GM19397 (cell line): ENCODE data around the gene XXYLT1.
"Not testable (repeated sequence)": the region's sequence is repeated elsewhere in the genome, so short reads cannot be mapped to it uniquely, and the experiment has no call there.

Experiments used
- ATAC-seq: cut with Tn5 transposase; IDR thresholded peaks from one replicate; pipeline ENCODE4 v1.9.1; 2021; ENCODE audit warnings: mild to moderate bottlenecking, moderate library complexity; ENCODE audit not compliant: unreplicated experiment

XXYLT1 gene

DNA sequence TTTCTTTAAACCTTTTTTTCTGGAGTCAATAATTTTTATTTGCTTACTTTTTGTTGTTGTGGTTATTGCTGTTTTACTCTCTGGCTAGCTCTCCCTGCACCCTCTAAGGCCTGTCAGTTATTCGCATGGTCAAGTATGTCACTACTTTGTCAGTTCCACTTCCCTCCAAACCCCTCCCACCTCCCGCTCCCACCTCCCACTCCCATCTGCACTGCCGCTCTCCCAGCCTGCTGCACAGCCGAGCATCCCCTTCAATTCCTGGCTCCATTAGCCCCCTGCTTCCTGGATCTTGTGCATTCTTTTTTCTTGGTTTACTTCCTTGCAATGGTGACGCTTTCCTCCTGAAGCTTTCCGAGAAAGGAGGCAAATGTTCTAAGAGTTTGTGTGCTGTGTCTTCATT lies 218.0 kb downstream of the XXYLT1 start:
- no peak for ATAC-seq

DNA sequence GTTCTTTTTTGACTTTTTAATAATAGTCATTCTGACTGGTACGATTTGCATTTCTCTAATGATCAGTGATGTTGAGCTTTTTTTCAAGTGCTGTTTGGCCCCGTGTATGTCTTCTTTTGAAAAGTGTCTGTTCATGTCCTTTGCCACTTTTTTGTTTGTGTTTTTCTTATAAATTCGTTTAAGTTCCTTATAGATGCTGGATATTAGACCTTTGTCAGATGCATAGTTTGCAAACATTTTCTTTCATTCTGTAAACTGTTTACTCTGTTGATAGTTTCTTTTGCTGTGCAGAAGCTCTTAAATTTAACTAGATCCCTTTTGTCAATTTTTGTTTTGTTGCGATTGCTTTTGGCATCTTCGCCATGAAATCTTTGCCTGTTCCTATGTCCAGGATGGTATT lies 220.7 kb downstream of the XXYLT1 start:
- ATAC-seq = not testable (repeated sequence)

DNA sequence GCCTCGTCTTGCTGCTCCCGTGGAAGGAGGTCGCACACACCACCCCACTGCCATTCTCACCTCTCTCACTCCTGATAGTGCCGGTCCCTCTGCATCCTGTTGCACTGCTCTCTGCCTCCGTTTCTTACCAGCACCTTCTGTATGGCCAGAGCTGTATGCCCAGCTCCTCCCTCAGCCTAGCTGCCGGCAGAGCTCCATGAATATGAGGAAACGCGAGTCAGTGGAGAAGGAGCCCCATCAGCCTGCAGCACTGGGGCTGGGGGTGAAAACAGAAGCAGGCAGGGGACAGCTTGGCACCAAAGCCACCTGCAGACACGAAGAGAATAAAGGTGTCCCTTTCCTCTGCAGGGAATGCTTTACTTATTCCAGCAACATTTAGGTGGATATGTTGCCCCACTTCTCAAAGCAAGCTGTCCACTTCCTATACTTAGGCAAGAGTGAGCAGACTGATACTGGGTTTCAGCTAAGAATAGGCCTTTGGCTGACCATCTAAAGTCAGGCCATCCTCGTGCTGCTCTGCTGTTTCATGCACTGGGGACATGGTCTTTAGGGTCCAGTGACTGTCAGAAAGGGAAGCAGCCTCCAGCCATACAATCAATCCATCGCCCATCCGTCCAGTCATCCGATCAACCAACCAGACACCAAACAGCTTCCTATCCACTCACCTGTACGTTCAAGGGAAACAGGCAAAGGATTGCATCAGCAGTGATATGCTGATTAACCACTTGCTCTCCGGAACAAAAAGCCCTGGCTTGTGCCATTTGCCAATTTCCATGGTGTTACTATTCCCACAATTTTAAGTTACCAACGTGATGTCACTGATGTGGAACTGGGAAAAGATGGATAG lies 222.7 kb downstream of the XXYLT1 start:
- ATAC-seq = no peak

DNA sequence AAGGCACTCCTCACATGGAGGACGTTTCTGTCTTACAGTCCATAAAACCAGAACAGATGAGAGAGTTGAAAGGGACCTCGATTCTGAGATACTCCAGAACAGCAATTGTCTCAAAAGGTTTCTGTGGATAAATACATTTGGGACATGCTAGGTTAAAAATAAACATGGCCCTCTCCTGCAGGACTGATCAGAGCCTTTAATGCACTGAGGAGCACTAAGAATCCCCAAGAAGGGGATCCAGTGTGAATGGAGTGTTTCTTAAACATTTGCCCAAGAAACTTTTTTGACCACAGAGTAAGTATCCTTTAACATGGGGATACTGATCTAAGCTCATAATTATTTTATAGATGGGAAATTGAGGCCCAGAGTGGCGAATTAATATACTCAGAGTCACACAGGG lies 223.4 kb downstream of the XXYLT1 start:
- no peak for ATAC-seq

DNA sequence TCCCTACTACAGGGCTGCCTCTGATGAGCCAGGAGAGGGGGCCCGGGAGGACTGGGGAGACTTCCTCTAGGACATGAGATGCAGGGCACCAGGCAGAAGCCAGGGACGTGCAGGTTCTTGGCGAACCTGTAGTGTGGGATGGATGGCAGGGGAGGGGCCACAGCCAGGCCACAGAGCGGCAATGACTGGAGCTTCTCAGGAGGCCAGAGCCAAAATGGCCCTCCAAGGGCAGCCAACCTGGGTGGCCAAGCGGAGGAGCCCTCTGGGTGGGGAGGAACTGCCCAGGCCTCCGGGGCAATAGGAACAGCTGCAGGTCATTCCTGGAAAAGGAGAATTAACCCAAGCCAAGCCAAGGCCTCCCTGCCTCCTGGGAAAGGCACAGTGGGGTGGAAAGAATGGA lies 224.5 kb downstream of the XXYLT1 start:
- ATAC-seq = no peak

DNA sequence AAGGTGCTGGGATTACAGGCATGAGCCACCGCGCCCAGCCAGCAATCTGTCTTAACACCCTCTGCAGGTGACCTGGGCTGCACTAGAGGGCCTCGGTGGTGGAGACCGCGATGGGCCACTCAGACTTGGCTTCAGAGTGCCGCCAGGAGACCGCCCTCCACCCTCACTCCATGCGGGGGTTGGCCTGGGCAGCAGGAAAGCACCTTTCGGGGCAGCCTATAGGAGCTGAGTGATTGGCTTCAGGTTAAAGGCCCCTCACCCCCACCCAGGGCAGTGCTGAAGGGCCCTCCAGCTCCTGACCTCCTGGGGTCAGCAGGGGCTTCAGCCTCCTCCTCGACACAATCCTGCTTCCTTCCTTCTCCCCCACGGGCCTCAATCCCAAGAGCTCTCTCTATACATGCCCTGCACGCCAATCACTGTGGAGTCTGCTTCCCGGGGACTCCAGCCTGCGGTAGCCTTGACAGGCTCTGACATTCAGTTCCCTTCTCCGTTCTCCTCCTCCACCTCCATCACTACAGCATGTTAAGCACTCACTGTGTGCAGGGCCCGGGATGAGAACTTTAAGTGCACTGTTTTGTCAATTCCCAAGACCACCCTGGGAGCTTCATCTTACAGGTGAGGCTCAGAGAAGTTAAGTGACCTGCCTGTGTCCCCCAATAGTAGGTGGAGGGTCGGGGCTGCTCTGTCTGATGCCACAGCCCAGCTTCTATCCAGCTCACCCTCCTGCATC lies 225.3 kb downstream of the XXYLT1 start:
- no peak for ATAC-seq

DNA sequence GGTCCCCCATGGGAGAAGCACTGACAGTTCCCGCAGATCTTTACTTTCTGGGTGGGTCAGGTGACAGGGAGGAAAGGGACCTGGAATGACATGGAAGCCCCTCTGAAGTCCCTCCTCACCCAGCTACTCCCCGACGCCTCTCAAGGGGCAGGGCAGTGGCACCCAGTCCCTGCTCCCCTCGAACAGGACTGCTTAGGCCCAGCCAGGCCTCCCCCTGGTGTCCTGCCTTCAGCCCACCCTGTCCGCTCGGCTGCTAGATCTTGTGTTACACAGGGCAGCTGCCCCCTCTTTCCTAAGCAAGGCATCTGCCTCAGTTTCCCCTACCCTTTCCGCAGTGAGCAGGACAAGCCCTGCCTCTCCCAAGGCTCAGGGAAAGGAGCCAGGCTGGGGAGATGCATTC lies 226.5 kb downstream of the XXYLT1 start:
- ATAC-seq = no peak

DNA sequence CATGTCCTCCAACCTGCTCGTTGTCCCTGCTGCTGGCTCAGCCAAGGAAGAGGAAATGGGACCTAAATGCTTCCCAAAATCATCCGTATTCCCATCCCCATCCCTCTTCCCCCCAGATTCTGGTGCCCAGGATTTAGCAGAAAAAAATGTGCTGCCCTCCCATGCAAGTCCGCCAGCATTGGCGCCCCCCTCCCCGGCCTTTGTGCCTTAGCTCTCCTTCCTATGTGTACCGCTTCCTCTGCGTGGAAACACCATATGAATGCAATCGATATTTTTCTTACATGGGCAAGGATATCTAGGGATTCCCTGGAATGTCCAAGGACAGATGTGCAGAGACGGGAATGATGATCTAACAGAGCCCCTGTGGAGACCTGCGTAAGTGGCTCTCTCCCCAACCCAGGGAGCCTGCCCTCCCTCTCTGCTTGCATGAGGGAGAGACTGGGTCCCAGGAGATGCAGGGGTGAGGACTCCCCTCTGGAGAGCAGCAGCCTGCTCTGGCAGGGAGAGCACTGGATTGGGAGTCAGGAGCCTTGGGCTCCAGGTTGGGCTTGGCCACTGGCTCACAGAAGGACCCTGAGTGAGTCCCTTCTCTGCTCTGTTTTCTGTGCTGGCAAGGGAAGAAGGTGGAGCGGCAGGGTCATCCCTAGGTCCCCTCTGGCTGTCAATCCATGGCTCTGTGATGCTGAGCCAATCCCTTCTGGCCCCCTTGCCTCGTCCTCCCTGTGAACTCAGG lies 227.2 kb downstream of the XXYLT1 start:
- no peak for ATAC-seq

DNA sequence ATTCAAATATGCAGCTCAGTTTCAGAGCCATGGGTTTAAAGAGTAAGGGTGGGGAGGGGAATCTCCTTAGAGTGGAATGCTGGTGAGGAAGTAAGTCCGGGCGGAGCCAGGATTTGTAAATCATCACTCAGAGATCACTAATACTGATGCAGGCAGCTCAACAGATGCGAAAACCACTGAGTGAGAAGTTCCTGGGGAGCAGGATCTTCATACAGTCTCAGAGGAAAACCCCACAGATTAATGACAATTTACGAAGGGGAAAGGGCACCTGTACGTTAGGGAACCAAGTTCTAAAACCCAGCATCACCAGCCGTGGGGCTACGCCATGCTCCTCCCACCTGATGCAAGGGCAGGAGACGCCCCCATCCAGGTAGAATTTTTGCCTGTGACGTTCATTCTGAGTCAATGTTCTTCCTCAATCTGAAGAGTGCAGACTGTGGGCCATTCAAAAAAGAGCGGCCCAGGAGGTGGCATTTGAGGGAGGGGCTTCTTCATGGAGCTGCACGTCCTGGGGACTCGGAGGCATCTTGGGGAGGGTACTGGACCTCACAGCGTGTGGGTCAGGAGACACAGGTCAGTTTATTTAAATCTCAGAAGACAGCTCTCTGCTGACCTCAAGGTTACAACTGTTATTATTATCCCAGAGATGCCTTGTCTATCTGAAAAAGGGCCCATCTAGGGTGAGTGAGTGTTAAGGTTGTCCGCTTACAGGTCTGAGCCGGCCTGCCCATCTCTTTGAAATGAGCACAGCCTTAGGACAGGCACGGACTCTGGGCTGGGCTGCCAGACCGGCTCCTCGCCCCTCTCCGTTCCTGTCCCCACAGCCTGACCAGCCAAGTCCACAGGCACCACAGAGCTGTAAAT lies 228.0 kb downstream of the XXYLT1 start:
- no peak for ATAC-seq

DNA sequence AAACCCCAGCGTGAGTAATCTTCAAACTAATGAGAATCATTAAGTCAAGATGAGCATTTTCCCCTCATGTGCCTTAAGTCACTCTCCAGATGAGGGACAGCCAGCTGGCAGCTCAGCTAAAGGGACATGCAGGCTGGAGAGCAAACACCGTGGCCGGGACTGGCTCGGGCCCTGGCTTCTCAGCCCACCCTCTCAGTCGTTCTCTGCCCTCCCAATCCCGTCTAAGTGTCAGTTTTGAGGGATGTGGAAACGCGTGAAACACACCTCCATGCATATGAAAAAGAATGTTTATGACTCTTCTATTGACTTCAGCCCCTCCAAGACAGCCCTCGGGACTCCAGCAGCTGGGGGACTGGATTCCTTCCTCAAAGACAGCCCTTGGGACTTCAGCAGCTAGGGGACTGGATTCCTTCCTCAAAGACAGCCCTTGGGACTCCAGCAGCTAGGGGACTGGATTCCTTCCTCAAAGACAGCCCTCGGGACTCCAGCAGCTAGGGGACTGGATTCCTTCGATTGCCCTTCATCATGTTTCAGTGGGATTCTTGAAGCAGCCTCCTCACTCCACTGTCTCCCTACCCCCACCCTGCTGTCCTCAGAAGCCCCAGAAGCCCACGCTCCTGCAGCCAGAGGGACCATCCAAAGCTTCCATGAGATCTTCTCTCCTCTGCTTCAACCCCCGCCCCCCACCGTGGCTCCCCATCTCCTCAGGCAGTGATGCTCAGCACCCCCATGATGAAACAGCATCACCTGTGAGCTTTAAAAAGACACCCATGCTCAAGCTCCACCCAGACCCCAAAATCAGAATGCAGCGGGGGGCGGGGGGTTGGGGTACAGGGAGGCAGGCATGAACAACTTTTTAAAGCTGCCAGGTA lies 228.9 kb downstream of the XXYLT1 start:
- no peak for ATAC-seq

DNA sequence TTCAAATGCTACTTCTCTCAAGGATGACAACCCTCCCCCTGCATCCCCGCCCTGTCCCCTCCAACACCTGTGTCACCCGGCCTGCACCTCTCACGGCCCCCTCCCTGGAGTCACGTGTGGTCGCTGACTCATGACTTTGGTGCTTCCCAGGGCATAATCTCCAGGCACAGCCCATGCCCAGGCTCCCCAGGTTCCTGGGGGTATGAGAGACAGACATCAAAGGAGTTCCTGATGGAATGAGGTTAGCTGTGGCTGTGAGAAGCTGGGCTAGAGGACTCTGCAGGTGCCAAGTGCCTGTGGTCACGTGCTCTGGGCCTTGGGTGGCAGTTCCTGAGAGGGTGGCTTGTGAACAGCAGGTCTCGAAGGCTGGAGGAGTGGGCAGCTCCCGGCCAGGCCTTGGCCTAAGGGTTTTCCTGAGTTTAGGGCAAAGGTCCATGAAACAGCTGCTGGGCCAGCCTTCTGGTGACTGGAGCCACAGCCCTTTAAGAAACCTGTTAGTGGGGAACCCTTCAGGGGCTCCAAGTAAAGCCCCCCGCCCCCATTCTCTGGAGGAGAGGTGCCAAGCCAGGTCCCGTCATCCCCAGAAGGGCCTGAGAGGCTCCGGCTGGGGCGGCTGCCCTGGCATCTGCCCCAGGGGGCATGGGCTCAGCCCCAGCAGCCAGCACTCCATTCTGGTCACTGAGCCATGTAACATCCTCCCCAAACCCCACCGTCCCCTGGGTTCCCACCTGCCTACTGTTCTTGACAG lies 230.0 kb downstream of the XXYLT1 start:
- no peak for ATAC-seq

DNA sequence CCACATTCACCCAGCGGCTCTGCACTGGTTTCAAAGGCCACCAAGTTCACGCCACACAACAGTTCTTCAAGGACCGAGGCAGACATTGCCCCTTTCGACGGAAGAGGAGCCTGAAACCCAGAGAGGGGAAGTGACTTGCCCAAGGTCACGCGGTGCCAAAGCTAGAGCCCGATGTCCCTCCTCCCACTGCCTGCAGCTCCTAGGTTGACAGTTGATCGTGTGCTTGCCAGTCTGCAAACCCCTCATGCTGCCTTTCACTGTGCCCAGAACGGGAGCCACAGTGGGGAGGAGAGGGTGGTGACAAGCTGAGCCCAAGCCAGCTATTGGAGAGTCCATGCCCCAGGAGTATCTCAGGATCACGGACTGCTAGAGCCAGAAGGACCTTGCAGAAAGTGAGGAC lies 230.9 kb downstream of the XXYLT1 start:
- ATAC-seq = no peak

DNA sequence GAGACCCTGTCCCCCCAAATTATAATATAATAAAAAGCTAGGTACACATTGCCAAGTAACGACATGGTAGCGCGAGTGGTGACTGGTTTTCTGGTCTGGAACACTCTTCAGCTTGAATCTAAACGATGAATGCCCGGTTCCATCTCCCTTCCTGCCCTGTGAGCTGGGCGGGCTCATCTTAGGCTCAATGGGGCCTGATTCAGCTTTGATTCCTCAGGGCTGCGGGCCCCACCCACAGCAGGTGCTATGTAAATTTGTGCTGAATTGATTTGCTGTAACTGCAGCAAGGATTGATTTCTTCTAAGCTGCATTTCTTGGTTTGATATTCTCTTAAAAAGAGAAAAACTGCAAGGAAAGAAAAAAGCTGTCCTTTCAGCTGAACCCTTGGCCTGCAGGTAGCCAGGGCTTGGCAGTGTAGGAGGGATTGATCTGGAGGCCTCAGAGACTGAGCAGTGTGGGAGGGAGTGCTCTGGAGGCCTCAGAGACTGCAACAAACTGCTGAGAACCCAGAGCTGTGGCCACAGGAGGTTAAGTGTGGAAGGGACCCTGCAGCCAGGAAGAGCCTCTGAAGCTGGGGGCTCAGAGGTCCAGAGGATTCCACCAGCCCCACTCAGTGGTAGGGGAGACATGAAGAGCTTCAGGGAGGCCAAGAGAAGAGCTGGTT lies 231.6 kb downstream of the XXYLT1 start:
- no peak for ATAC-seq

DNA sequence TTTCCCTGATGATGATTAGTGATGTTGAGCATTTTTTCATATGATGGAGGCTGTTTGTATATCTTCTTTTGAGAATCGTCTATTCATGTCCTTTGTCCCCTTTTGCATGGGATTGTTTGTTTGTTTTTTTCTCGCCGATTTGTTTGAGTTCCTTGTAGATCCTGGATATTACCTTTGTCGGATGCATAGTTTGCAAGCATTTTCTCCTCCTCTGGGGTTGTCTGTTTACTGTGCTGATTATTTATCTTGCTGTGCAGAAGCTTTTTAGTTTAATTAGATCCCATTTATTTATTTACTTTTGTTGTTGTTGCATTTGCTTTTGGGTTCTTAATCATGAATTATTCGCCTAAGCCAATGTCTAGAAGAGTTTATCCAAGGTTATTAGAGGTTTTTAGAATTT lies 232.8 kb downstream of the XXYLT1 start:
- ATAC-seq = no peak

DNA sequence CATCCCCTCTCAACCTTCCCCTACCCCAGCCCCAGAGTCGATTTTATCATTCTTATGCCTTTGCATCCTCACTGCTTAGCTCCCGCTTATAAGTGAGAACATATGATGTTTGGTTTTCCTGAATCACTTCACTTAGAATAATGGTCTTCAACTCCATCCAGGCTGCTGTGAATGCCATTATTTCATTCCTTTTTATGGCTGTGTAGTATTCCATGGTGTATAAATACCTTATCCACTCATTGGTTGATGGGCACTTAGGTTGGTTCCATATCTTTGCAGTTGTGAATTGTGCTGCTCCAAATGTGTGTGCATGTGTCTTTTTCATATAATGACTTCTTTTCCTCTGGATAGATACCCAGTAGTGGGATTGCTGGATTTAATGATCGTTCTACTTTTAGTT lies 233.4 kb downstream of the XXYLT1 start:
- ATAC-seq = not testable (repeated sequence)

DNA sequence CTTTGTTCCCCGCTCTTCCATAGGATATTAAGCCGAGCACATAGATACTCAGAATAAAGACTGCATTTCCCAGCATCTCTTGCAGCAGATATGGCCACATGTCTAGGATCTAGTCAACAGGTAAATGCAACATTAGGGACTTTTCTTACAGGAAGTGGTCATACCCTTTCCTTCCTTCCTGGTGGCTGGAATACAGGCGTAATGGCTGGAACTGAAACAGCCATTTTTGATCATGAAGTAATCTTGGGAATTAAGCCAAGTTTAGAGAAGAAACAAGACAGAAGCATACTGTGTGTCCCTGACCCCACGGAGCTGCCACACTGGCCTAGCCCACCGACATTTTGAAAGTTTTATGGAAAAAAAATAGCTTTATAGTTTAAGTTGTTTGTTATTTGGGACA lies 234.0 kb downstream of the XXYLT1 start:
- ATAC-seq = no peak

DNA sequence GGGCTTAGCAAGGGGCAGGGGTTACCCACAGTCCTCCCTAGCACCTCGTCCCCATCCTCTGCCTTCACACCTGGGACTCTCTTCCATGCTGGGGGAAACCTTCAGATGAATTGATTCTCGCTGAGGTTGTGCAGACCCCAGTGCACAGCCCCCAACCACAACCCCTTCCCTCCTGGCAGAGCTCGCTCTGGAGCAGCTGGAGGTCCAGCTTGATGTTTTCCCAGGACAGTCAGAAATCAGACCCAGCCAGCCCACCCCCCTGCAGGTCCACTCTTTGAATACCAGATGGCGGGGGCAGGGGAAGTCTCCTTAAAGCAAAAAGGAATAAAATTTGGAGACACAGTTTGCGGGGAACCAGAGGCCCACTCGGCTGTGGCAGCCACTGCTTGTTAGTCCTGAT lies 234.4 kb downstream of the XXYLT1 start:
- ATAC-seq = no peak

DNA sequence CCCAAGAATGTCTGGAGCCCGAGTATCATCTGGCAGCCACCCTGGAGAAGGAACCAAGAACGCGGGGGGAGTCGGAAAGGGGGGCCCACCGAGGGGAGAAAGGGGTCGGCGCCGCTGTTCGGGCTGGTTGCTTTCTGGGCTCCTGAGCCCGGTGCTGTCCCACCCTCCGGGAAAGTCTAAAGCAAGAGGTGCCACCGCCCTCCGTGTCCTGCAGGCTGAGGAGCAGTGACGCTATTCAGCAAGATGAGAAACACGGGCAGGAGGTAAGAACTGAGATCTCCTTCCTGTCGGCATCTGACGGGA lies 234.8 kb downstream of the XXYLT1 start:
- no peak for ATAC-seq
